Measurements from ENCODE around the gene MDGA2.

MDGA2 gene

DNA sequence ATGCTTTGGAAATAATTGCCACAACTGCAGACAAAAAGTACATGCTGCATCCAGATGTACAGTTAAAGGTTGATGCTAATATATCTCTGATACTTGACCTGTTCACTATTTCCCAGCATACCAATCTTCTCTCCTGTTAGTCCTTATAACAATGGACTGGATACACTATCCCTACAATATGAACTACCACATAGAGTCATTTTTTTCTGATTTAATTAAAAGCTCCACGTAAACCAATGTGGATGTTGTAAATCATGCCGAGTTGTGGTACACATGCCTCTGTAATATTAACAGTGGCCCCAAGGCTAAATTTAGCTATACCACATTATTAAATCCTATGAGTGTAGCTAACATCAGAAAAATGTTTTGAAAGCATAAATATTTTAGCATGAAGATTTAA, 554.8 kb downstream of the MDGA2 start:
- DNase-seq (ENCODE audit: low spot score): no peak

DNA sequence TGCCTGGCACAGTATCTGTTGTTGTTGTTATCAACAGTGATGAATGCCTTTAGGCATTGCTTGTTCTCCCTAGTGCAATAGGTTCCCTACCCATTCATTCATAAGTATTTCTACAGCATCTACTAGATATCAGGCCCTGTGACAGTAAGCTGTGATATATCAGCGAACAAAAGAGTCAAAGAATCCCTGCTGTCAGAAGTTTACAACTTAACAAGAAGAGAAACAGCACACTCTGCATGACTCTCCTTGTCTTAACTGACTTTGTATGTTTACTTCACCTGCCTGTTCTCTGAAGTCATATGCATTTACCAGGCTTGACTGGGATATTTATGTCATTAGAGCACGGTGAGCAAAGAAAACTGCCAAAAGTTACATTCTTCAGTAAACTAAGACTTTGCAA, 571.6 kb downstream of the MDGA2 start:
- no peak for DNase-seq (ENCODE audit: low spot score)

DNA sequence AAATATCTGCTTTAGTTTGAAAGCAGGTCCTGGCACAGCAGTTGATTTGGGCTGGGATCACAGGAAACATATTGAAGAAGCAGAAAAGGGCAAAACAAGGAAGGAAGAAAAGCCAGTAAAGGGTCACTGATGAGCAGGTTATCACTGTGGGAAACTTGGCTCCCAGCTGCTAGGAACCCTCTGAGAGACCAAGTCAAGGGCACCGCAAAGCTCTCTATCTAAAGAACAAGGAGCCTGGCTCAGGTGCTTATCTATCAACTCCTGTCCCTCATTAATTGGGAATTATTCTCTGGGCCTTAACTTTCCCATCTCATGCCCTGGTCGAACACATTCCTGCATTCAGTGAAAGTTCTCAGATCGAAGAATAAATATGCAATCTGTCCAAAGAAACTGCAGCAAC, 572.9 kb downstream of the MDGA2 start:
- DNase-seq (ENCODE audit: low spot score): no peak

DNA sequence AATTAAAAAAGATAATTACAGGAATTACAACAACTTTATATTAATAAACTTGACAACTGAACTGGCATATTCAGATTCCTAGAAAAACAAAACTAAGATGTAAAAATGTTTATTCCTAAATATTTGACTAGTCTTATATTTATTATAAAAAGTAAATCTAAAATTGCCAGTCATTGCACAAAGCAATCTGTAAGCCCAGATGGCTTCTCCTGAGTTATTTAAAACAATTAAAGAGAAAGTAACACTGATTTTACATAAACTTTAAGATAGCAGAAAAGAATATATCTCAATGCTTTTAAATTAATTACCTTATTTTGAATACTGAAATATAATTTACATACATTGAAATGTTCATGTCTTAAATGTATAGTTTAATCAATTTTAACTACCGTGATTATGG, 589.7 kb downstream of the MDGA2 start:
- DNase-seq (ENCODE audit: low spot score): no peak

DNA sequence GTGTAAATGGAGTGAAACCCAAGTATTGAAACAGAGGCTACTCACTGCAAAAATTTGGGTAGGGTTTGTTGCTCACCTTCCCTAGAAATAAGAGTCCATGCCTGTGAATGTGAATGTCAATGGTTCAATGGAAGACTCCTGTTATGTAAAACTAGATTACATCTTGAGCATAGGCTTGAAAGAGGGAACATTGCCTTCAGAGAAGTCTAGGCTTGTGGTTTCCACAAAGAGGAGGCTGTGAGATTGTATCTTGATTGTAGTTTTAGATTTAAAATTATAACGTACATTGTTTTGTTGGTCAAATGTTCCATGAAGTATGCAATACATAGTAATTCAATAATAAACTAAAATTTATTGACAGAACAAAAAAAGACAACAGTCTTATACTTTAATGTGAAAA, 610.1 kb downstream of the MDGA2 start:
- no peak for DNase-seq (ENCODE audit: low spot score)

DNA sequence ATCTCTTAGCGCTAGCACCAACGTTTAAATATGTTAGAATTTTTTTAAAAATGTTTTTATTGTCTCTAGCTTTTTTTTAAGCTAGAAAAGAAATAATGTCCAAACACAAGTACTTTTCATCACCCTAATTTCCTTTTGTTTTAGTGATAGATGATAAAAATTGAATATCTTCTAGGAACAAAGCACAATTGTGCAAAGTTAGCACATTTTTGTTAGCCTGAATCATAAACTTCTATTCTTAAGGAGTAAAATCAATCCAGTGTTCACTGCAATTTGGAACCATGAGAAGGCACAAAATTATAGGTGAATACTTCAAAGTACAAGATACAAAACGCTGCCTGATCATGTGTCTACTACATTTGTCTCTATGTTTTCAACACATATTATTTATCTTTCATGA, 615.4 kb downstream of the MDGA2 start:
- DNase-seq (ENCODE audit: low spot score): no peak

DNA sequence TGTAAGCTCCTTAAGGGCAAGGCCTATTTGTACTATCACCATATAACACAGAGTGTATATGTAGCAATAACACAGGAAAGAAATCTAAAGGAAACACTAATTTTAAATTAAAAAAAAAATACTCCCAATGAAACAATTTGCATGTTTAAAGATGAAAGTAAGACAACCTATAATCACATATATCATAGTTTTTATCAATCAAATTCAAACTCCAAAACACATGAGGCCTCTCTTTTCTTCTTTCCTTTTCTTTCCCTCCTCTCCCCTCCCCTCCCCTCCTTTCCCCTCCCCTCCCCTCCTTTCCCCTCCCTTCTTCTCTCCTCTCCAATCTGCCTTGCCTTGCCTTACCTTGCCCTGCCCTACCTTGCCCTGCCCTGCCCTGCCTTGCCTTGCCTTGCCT, 618.0 kb downstream of the MDGA2 start:
- DNase-seq (ENCODE audit: low spot score): no peak

DNA sequence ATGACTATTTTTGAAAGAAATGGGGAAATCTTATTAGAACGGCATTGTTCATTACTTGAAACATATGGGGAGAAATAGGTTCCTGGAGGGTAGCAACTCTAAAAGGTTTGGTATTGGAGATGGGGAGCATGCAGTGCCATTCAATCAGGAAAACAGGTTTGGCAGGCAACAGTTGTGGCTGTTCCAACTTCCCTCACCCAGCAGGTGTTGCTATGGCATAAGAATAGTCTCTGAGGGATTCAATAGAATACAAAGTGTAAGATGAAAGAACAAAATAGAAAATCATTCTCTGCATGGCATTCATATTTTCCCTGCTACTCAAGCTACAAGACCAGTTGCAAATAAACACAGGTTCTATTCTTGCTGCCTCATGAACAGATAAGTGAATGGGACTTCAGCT, 630.6 kb downstream of the MDGA2 start:
- DNase-seq (ENCODE audit: low spot score): no peak

DNA sequence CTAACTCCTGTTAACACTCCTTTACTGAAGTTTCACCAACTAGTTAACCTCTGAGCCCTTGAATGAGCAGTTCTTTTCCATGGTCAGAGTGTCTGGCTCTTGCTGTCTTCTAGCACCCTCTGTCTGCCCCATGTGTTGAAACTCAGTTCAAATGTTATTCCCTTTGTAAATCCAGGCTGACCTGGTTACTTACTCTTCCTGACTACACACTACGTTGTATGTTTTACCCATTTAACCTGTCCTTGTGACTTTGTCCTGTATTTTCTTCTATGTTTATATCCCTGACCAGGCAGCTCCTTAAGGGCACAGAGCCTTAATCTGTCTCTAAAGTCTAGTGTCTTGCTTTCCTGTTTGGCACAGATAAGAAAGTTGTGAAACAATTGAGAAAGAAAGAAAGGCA, 634.9 kb downstream of the MDGA2 start:
- DNase-seq (ENCODE audit: low spot score): no peak

DNA sequence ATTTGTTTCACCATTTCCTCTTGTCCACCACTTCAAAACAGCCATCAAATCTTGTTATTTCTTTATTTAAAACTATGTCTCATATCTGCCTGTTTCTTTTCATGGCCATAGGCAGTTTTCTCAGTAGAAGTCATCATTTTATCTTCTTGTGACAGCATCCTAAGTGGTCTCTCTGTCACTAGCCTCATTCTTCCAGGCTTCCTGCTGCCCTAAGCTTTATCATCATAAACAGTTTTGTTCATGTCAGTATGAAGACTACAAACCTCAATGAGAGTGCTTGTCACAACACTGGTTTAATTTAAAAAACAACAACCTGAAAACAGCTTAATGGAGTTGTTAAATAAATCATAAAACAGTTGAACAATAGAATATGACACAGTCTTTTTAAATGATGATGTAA, 636.1 kb downstream of the MDGA2 start:
- no peak for DNase-seq (ENCODE audit: low spot score)

DNA sequence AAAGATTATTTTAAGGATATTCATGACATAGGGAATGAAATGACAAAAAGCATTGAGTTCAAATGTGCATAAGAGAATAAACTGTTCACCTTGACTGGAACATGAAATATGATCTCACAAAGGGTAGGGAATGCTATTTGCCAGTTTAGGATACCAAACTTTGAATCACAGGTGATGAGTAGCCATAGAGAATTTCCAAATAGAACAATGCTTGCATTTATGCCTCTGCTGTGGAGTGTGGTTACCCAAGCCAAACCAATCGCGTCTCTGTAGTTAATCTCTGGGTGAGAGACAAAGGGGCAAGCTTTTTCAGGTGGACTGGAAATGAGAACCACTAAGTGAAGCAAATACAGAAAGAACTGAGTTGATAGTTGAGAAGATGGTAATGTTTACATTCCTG, 652.7 kb downstream of the MDGA2 start:
- DNase-seq (ENCODE audit: low spot score): no peak

DNA sequence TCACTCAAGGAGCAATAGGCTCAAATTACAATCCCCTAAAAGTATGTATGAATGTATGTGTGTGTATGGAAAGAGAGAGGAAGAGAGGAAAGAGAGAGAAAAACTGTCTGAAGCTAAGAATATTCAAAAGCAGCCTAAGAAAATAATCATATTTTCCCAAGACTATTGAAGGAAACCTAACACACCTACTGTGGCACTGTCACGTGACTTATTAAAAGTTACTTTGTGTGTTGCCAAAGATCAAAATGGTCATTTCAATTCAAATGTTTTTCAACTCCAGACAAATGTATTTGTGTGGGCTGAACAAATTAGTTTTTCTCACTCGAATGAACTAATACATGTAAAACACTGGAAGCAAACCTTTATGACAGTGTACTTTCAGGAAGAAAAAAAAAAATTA, 654.9 kb downstream of the MDGA2 start:
- no peak for DNase-seq (ENCODE audit: low spot score)

DNA sequence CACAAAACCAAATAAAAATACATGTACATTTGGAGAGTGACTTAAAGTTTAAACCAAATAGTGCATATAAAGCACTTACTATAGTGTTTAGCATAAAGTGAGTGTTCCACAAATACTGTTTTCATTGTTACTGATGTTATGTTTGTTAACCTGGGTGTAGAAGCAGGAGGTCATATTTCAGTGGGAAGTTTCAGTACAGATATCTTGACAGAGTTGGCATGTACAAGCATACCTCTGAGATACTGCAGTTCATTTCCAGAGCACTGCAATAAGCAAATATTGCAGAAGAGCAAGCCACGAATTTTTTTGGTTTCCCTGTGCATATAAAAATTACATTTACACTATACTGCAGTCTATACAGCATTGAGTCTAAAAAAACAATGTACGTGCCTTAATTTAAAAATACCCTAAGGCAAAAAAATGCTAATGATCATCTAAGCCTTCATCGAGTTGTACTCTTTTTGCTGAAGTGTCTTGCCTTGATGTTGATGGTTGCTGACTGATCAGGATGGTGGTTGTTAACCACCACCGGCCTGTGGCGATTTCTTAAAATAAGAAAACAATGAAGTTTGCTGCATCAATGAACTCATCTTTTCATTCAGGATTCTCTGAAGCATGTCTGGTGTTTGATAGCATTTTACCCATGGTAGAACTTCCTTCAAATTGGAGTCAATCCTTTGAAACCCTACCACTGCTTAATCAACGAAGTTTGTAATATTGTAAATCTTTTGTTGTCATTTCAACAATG, 662.7 kb downstream of the MDGA2 start:
- DNase-seq (ENCODE audit: low spot score): no peak

DNA sequence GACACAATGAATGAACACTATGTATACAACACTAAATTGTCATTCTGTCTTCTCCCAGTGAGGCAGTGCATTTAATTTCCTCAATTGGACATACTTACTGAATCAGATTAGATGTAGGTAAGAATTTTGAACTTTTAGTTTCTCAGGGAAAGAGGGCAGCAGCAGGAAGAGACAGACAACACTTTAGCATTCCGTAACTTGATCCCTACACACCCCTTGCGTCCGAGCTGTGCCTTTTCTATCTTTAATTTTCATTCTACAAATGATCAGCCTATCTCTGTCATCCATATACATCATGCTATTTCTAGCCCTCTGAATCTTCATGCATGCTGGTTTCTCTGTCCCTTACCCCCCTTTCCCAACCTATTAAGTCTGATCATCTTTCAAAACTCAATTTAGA, 665.8 kb downstream of the MDGA2 start:
- DNase-seq (ENCODE audit: low spot score): no peak

DNA sequence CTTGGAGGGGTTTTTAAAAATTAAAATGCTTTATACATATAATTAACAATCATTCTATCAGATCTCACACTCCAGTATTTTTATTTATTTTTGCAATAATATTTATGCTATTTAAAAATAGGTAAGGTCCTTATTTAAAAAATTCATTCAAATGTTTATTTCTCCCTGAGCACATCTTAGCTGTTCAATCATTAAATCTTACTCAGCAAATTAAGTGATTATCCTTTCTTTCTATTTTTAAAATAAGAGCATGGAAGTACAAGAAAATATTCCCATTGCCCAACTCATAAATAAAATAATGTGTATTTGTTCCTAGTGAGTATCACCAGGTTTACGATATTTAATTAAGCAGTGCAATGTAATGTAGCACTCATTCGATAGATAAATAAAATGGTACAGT, 666.7 kb downstream of the MDGA2 start:
- no peak for DNase-seq (ENCODE audit: low spot score)

DNA sequence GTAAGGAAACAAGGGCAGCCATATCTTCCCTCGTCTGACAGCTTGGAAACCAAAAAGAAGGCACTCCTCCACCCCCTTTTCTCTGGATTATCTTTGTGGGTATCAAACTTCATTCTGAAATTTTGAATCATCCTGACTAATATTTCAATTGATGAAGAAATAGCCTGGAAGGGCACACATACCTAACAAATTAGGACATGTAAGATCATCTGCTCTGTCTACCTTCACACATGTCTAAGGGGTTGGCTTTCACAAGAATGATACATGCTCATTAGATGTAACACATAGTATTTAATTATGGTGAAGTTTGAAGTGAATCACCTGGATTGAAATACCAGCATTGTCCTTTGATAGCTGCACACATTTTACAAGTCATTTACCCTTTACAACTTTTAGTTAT, 675.7 kb downstream of the MDGA2 start:
- no peak for DNase-seq (ENCODE audit: low spot score)

DNA sequence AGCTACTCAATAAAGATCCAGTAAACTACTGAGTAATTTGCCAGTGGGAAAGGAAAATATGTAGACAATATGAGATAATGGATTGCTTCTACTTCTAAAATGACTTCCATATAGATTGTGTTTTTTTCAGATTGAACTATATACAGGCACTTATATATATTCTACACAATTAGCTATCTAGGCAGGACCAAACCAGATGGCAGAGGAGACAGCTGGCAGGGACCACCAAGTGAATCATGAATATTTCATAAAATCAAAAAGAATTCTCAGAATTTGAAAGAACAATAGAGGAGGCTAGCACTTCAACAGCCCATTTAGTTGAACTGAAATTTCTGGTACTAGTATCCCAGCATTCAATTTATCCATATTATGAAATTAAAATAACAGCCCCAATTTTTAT, 685.8 kb downstream of the MDGA2 start:
- DNase-seq (ENCODE audit: low spot score): no peak

DNA sequence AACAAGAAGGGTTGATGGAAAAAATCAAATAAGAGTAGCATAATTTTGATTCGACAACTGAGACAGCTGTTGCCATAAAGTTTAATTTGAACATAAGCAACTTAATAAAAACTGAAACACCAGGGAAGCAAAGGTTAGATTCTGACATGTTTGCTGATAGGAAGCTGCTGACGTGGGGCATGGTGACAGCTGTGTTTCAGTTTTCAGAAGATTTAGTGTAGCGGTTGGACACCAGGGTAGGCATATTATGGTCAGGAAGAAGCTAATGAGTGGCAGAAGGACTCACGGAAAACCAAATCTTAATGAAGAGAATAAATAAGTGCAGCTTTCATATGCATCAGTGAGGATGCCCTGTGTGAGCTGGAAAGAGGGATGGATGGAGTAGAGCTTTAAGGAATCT, 687.1 kb downstream of the MDGA2 start:
- DNase-seq (ENCODE audit: low spot score): no peak

DNA sequence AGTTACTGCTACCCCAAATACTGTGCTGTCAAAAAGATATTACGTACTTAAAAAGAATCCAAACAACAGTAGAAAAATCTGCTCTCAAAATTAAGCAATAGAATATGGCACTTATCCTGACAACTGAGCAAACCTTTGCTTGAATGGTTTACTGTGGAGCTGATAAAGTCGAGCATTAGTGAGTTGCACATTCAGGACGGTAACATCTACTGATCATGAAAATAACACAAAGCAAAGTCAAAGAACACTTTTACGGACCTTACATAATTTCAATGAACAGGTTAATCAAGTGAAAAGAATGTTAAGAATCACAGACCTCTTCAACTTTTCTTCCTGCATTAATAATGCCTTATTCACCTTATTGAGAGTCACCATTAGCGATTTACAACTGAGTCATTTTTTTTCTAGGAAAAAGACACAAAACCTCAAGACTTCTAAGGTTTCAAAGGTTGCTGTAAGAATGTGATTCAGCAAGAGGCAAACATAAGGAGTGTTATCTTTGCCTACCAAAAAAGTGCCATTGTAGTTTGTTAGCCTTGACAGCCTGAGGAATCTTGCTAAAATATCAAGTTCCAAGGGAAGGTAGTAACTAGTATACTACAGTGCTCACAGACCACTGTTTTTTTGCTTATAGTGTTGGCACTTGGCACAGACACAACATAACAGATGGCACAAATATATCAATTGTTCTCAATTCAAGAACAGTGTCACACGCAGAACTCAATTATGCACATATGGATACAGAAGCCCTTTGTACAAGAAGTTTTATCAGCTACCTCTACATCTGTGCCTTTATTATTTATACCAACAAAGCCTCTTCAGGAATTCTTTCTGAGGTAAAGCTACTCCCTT, 689.6 kb downstream of the MDGA2 start:
- DNase-seq (ENCODE audit: low spot score): no peak

DNA sequence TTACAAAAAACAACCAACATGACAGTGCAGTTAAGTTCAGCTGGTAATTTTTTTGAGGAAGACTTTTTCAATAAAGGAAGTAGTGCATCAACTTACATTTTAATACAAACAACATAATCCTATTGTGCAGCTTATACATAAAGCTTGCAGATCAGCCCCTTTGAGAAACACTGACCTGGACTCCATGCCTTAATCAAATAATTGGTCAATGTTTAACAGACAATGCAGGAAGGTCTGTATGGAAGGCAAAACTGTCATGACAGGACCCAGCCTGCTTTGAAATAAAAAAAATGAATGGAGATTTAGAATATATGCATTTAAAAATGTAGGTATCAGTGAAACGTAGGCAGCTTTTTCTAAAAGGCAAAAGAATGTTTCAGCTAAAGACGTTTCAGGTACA, 702.1 kb downstream of the MDGA2 start:
- DNase-seq (ENCODE audit: low spot score): no peak

DNA sequence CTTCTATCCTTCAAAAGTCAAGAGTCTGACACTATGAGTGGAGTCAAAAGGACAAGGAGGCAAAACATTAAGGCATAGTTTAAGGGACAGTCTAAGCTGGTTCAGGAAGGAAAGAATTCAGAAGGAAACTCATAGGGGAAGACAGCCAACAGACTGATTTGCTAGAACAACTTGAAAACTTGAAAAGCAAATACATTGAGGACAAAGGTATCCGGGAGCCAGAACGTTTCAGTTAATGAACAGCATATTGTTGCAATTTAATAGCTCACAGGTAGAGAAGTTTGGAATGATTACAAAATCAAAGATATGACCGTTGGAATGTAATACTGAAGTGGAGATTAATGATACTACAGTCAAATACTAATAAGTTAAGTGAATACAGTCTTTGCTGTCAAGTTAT, 711.0 kb downstream of the MDGA2 start:
- DNase-seq (ENCODE audit: low spot score): no peak

DNA sequence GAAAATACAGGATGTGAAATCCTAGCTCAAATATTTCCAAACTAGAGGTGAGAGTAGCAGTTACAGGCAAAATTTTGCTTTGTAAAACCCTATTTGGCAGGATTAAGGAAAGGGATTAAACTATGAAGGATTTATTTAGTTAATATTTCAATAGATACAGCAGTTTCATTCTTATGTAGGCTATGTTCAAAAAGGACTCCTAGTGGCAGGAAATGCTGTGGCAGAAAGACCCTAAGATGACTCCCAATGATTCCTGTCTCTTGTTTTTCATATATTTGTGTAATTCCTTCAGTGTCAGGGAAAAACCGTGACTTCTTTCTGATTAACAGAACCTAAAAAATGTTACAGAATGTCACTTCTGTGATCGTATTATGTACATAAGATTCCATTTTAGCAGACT, 724.3 kb downstream of the MDGA2 start:
- no peak for DNase-seq (ENCODE audit: low spot score)

DNA sequence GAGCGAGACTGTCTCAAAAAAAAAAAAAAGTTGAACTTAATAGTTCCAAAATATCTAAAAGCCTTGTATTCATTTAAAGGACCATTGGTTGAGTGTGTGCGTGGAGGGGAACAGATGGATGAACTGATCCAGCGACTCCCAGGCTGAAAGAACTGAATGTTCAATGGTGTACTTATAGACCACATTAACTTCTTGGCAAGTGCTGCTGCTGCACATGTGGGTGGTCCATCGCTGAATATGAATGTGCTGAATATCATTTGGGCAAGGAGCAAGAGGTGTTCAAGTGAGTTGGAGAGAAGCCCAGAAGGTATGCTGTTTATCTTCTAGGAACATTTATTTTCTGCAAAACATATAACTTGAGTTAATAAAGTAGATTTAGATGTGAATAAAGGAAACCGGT, 734.8 kb downstream of the MDGA2 start:
- no peak for DNase-seq (ENCODE audit: low spot score)

DNA sequence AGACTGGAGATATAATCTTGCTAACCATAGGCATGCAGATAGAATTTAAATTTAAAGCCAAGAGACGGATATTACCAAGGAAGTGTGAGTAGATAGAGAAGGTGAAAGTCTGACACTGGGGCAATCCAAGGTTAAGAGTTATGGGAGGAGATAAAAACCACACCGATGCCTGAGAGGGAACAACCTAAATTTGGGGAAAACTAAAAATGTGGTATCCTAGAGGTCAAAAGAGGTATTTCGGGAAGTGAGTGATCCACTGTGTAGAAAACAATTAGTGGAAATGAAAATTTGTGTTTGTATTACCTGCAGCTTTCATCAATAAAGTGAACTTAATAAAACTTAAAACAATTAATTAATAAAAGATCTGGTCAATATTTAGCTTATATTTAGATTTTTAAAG, 754.9 kb downstream of the MDGA2 start:
- DNase-seq (ENCODE audit: low spot score): no peak

Data from putamen (tissue), 1 donor.